ENCODE data around the gene EXOC7.

DNA sequence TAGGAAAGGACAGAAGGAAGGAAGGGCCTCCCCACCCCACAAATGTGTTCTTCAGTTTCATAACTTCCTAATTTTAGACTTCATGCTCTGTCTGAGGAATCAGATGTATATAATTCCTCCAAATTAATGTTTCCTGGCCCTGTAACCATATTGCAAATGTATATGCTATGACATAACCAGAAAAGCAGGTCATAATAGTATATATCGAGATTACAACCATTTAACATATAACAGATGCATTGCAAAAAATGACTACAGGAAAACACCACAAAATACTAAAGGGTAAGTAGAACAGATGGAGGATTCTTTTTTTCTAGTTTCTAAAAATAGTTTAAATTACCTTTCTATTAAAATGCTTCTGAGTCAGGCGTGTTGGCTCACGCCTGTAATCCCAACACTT lies 3.1 kb upstream of the EXOC7 start:
- TF ChIP-seq, protein P1, sequence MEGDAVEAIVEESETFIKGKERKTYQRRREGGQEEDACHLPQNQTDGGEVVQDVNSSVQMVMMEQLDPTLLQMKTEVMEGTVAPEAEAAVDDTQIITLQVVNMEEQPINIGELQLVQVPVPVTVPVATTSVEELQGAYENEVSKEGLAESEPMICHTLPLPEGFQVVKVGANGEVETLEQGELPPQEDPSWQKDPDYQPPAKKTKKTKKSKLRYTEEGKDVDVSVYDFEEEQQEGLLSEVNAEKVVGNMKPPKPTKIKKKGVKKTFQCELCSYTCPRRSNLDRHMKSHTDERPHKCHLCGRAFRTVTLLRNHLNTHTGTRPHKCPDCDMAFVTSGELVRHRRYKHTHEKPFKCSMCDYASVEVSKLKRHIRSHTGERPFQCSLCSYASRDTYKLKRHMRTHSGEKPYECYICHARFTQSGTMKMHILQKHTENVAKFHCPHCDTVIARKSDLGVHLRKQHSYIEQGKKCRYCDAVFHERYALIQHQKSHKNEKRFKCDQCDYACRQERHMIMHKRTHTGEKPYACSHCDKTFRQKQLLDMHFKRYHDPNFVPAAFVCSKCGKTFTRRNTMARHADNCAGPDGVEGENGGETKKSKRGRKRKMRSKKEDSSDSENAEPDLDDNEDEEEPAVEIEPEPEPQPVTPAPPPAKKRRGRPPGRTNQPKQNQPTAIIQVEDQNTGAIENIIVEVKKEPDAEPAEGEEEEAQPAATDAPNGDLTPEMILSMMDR (IDR thresholded peaks at IDR 0.05; ENCODE audit: borderline replicate concordance, extremely low read depth, low read length, poor library complexity, severe bottlenecking), result no peak
- TF ChIP-seq EZH2 (IDR thresholded peaks at IDR 0.05; ENCODE audit: borderline replicate concordance, low read depth, low read length, severe bottlenecking), result no peak
